ENCODE results near the gene HAO2.
"Not testable (repeated sequence)": the region's sequence is repeated elsewhere in the genome, so short reads cannot be mapped to it uniquely, and the experiment has no call there.

The HAO2 gene

GRCh38 chr1:119341372-119341947 is 27.1 kb upstream of the HAO2 start:
- no peak for DNase-seq

GRCh38 chr1:119345398-119345797 is 23.2 kb upstream of the HAO2 start:
- no peak for DNase-seq

GRCh38 chr1:119347858-119348257 is 20.7 kb upstream of the HAO2 start:
- DNase-seq, result no peak

- no peak for DNase-seq
These were observed 19.6 kb upstream of the HAO2 start for GRCh38 chr1:119348941-119349340.

- not testable (repeated sequence) for DNase-seq
These were observed 17.7 kb upstream of the HAO2 start for GRCh38 chr1:119350866-119351265.

- DNase-seq, result no peak
These were observed 16.6 kb upstream of the HAO2 start for GRCh38 chr1:119351997-119352396.

GRCh38 chr1:119353836-119354235 is 14.7 kb upstream of the HAO2 start:
- no peak for DNase-seq

GRCh38 chr1:119358636-119359035 is 9.9 kb upstream of the HAO2 start:
- no peak for DNase-seq

- DNase-seq, result no peak
These were observed 8.9 kb upstream of the HAO2 start for GRCh38 chr1:119359730-119360129.

GRCh38 chr1:119361205-119361604 is 7.4 kb upstream of the HAO2 start:
- no peak for DNase-seq

- DNase-seq, result no peak
These were observed 6.8 kb upstream of the HAO2 start for GRCh38 chr1:119361620-119362344.

- DNase-seq, result no peak
These were observed 5.4 kb upstream of the HAO2 start for GRCh38 chr1:119363162-119363561.

GRCh38 chr1:119364640-119365039 is 3.9 kb upstream of the HAO2 start:
- DNase-seq, result no peak

- DNase-seq, result no peak
These were observed 2.2 kb upstream of the HAO2 start for GRCh38 chr1:119366424-119366823.

GRCh38 chr1:119367432-119368124 is 1.0 kb upstream of the HAO2 start:
- DNase-seq, result peak in 1 of 58 donors; percentile 2

- DNase-seq, result no peak
These were observed 2.2 kb downstream of the HAO2 start for GRCh38 chr1:119370748-119371147.

- no peak for DNase-seq
These were observed 3.2 kb downstream of the HAO2 start for GRCh38 chr1:119371815-119372214.

GRCh38 chr1:119372503-119373086 is 4.0 kb downstream of the HAO2 start:
- DNase-seq, result no peak

- DNase-seq, result no peak
These were observed 4.9 kb downstream of the HAO2 start for GRCh38 chr1:119373465-119373864.

GRCh38 chr1:119374208-119374874 is 5.8 kb downstream of the HAO2 start:
- DNase-seq, result no peak

- DNase-seq, result no peak
These were observed 6.8 kb downstream of the HAO2 start for GRCh38 chr1:119375366-119375765.

GRCh38 chr1:119376594-119376993 is 8.0 kb downstream of the HAO2 start:
- no peak for DNase-seq

All from anterior cingulate cortex (tissue), 58 donors.